ENCODE data around the gene CWC25. TPM values are rescaled to one million over a fixed set of nuclear protein-coding genes. Genes with fewer than 3 reads are reported as not detected.

CWC25 gene
- total and polyA plus RNA-seq, 2 of the 13 experiments (the other 11 are each of a cell fraction or from before 2014, with no cell fraction given): 15.6 to 22.7 TPM

- no peak for TF ChIP-seq ZNF276 (CRISPR knock-in tag; IDR thresholded peaks at IDR 0.05; ENCODE audit: low read depth)
- TF ChIP-seq ZMAT3 (CRISPR knock-in tag; conservative IDR thresholded peaks at IDR 0.05): 0 out of 2 replicates have a peak, but pooled peaks have one; percentile 36
- TF ChIP-seq ZFYVE20 (CRISPR knock-in tag; IDR thresholded peaks at IDR 0.05; ENCODE audit: borderline replicate concordance, low read depth): no peak
- TF ChIP-seq TRAFD1 (CRISPR knock-in tag; IDR thresholded peaks at IDR 0.05; ENCODE audit: borderline replicate concordance): 0 out of 2 replicates have a peak, but pooled peaks have one; percentile 59
- no peak for TF ChIP-seq KDM1A (CRISPR knock-in tag; IDR thresholded peaks at IDR 0.05)
- TF ChIP-seq ATF6 (CRISPR knock-in tag; conservative IDR thresholded peaks at IDR 0.05): 0 out of 2 replicates have a peak, but pooled peaks have one; percentile 69
- TF ChIP-seq ZNF576 (CRISPR knock-in tag; IDR thresholded peaks at IDR 0.05): no peak
- TF ChIP-seq ZNF776 (CRISPR knock-in tag; IDR thresholded peaks at IDR 0.05): no peak
- no peak for TF ChIP-seq ZNF564 (CRISPR knock-in tag; IDR thresholded peaks at IDR 0.05)
- no peak for TF ChIP-seq ZNF713 (CRISPR knock-in tag; IDR thresholded peaks at IDR 0.05)
- no peak for TF ChIP-seq KIAA2018 (CRISPR knock-in tag; IDR thresholded peaks at IDR 0.05; ENCODE audit: borderline replicate concordance)
- TF ChIP-seq ZNF777 (CRISPR knock-in tag; IDR thresholded peaks at IDR 0.05): peak; percentile 53
- peak; percentile 67; the same call in 1 of the 2 replicates for TF ChIP-seq KDM5A (IDR thresholded peaks at IDR 0.05; ENCODE audit: borderline replicate concordance, low read length)
- TF ChIP-seq PRPF4 (IDR thresholded peaks at IDR 0.05; ENCODE audit: low read depth, low read length, poor library complexity, severe bottlenecking): peak; percentile 89
Measured at GRCh38 chr17:38867179-38867967, 42.3 kb upstream of the CWC25 start (continued).

Data from HepG2 (cell line).